Activated naive CD4-positive, alpha-beta T cell treated with anti-CD3 and anti-CD28 coated beads, Interleukin-2, amount 50 U/mL, for 72 hours (primary cell): ENCODE measurements around the gene LHX5. TPM values are rescaled to one million over a fixed set of nuclear protein-coding genes. Genes with fewer than 3 reads are reported as not detected.
A peak's percentile ranks its signal among the peaks of the same experiment; 100 is the strongest.

Experiments used
- ATAC-seq, 2 donors: fragments of 150-1000 bp; cut with Tn5 transposase; 2 replicates each; pipeline ENCODE4 v1.10.0; 2021; ENCODE audit warnings: mild to moderate bottlenecking in 2 of 2, moderate library complexity in 2 of 2
- DNase-seq, 2 donors: peaks; one replicate each; pipeline ENCODE4 v3.0.0; 2021 to 2022; ENCODE audit warnings: low spot score in 2 of 2
- H3K27ac Mint-ChIP-seq, 2 donors: one replicate each; pipeline ENCODE4 v1.8.0; 2022; ENCODE audit warnings: mild to moderate bottlenecking in 2 of 2, mixed read lengths in 2 of 2
- H3K36me3 Mint-ChIP-seq, 2 donors: one replicate each; pipeline ENCODE4 v1.8.0; 2022; ENCODE audit warnings: mixed read lengths in 2 of 2
- H3K9me3 Mint-ChIP-seq, 2 donors: one replicate each; pipeline ENCODE4 v1.8.0; 2022; ENCODE audit warnings: mixed read lengths in 2 of 2
- total RNA-seq, 2 donors: library from RNA; stranded (reverse); gene quantifications; one replicate each; pipeline ENCODE4 v1.2.3, GENCODE V29; 2022

The LHX5 gene
- total RNA-seq, 2 donors from 2014 or later: not detected

- ATAC-seq (no peak), DNase-seq (no peak)
- H3K9me3 Mint-ChIP-seq: no peaks in the 10 kb centered on the region
- H3K27ac Mint-ChIP-seq: no peak overlapping the region
- peaks cover 0 to 10% of the 10 kb centered on the region in 2 donors for H3K36me3 Mint-ChIP-seq
Observed at GRCh38 chr12:113469949-113470743, 1.5 kb downstream of the LHX5 start.

DNA sequence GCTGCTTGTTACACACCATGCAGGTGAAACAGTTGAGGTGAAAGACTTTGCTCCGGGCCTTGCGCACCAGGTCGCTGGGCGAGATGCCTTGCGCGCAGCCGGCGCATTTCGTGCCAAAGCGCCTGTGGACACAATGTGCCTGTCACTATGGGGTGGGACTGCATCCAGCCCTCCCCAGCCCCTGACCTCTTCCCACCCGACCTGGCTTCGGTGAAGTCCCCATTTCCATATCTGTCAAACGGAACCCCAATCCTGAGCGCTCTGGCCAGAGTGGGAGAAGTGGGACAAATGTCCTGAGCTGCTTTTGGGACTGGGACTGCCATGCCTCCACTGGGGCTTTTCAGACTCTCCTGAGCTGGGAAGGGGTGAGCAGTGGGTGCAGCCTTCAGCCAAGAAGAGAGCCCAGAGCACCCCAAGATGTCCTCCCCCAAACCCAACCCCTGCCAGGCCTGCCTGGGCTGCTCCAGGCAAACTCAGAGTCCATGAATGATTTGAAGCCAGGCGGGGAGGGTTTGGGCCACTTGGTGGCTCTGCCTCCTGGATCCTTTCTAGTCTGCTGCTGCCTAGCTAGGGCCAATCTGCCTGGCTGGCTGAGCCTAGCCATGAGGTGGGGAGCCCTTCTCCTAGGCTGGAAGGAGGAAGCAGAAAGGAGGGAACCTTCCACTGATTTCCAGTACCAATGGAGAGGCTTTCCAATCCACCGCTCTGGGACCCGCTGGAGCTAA lies 2.3 kb downstream of the LHX5 start:
- no peak for ATAC-seq
- Mint-ChIP-seq H3K27ac (no peak overlapping the region), H3K36me3 (peaks cover 0 to 6% of the 10 kb centered on the region in 2 donors), H3K9me3 (no peaks in the 10 kb centered on the region)
- DNase-seq: no peak

DNA sequence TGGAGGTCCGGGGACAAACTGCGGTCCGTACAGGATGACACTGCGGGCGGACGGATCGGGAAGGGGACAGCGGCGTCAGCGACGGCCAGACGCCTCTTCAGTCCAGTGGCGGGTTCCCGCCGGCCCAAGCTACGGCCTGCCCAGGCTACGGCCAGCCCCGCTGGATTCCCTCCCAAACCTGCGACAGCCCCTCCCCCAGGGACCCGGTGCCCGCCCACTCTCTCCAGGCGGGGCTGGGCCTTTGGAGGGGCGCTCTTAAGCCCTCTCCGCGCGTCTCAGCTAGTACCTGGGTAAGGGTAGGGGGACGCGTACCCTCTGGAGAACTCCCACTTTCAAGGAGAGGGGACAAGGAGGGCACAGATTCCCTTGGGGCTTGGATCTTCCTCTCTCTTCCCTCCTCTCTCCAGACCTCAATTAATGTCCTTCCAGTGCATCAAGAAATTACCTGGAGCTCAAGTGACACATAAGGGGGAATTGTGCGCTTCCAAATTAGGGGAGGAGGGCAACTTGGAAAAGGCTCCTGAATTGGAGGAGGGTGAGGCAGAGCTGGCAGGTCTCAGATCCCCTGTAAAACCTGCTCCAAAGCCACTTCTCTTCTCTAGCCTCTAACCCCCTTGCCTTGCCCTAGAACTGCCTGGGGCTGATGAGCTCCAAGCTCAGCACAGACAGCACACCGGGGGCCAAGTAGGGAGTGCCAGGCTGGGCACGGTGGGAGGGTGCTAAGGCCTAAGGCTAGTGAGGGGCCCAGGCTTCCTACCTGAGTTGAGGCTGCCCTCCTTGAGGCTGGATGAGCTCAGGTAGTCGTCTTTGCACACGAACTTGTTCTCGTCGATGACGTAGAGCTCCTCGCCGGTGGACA lies 3.1 kb downstream of the LHX5 start:
- H3K27ac Mint-ChIP-seq: peak overlapping the region in 1 of 2 donors; percentile 50
- H3K36me3 Mint-ChIP-seq: peaks cover 5 to 11% of the 10 kb centered on the region in 2 donors
- DNase-seq (no peak), ATAC-seq (no peak)
- no peaks in the 10 kb centered on the region for H3K9me3 Mint-ChIP-seq

GRCh38 chr12:113467502-113468364 lies 3.9 kb downstream of the LHX5 start:
- Mint-ChIP-seq H3K9me3 (no peaks in the 10 kb centered on the region), H3K36me3 (peaks cover 6 to 7% of the 10 kb centered on the region in 2 donors), H3K27ac (no peak overlapping the region)
- ATAC-seq (no peak), DNase-seq (no peak)

- H3K36me3 Mint-ChIP-seq: peaks cover 6 to 7% of the 10 kb centered on the region in 2 donors
- H3K9me3 Mint-ChIP-seq: no peaks in the 10 kb centered on the region
- ATAC-seq: no peak
- DNase-seq: no peak
- H3K27ac Mint-ChIP-seq: no peak overlapping the region
Observed at GRCh38 chr12:113467142-113467501, 4.5 kb downstream of the LHX5 start.

- Mint-ChIP-seq H3K36me3 (peaks cover 6 to 7% of the 10 kb centered on the region in 2 donors), H3K27ac (no peak overlapping the region), H3K9me3 (no peaks in the 10 kb centered on the region)
- DNase-seq (no peak), ATAC-seq (no peak)
Observed at GRCh38 chr12:113466454-113467141, 5.1 kb downstream of the LHX5 start.

- no peak overlapping the region for H3K27ac Mint-ChIP-seq
- no peaks in the 10 kb centered on the region for H3K9me3 Mint-ChIP-seq
- DNase-seq (no peak), ATAC-seq (no peak)
- H3K36me3 Mint-ChIP-seq: peaks cover 6 to 7% of the 10 kb centered on the region in 2 donors
Observed at GRCh38 chr12:113465808-113466453, 5.7 kb downstream of the LHX5 start.

DNA sequence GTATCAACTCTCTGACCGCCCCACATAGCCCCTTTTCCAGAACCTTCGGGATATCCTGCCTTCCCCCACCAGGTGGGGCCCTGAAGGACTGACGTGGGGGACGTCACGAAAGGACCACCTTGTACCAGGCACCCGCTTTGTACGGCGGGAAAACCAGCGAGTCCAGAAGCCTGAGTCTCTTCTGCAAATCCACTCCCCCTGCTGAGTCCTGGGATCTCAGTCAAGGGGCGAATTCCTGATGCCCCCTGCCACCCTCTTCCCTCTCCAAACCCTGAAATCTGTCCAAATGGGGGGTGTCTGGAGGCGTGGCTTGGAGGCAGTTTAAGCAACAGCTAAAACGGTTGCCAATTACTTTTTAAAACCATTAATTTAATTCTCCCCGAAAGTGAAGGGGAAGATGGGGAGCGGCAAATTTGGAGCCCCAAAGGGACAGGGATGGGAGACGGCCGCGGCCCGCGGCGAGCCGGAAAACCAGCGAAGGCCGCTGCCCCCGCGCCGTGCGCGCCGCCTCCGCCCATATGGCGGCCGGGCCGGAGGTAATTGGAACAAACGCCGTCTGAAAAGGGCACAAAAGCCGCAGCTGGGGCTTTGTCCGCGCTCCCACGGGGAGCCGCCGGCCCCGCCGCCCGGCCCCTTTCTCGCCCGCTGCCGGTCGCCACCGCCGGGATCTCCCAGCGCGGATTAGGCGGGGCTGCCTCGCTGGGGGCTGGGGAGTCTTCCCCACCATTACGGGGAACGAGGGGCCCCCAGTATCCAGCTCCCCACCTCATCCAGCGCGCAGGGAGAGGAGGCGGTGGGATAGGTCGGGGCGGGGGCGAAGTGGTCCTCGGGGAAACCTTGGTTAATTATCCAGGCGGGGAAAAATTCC lies 6.6 kb downstream of the LHX5 start:
- Mint-ChIP-seq H3K27ac (no peak overlapping the region), H3K9me3 (no peaks in the 10 kb centered on the region), H3K36me3 (peaks cover 6 to 7% of the 10 kb centered on the region in 2 donors)
- DNase-seq (no peak), ATAC-seq (no peak)

GRCh38 chr12:113464452-113464775 lies 7.3 kb downstream of the LHX5 start:
- ATAC-seq (no peak), DNase-seq (no peak)
- Mint-ChIP-seq H3K27ac (no peak overlapping the region), H3K9me3 (no peaks in the 10 kb centered on the region), H3K36me3 (peaks cover 6 to 7% of the 10 kb centered on the region in 2 donors)

DNA sequence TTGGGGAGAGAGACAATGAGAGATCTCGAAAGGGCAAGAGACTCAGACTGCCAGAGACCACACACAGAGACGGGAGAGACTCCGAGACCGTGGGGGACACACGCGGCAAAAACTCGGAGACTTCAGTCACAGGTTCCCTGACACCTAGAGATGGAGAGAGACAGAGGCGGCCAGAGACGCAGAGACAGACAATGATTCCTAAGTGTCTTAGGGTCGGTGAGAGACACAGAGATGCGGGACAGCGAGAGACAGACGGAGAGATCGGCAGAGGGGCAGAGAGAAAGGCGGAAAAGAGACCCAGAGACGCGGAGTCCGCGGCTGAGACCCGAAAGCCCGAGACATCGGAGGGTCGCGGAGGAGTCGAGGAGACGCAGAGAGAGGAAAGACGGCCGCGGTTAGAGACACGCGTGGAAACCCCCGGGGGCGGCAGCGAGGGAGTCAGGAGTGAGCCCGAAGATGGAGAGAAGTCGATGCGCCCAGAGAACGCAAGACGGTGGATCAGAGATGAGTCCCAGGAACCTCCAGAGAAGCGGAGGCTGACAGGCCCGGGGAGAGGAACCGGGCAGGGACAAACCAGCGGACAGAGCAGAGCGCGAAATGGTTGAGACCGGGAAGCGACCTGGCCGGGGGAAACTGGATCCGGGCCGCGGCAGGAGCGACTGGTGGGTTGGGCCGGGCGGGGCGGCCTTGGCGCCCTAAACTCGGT lies 7.8 kb downstream of the LHX5 start:
- Mint-ChIP-seq H3K27ac (no peak overlapping the region), H3K36me3 (peaks cover 6 to 7% of the 10 kb centered on the region in 2 donors), H3K9me3 (no peaks in the 10 kb centered on the region)
- ATAC-seq (no peak), DNase-seq (no peak)

GRCh38 chr12:113462998-113463745 lies 8.5 kb downstream of the LHX5 start:
- peaks cover 6 to 7% of the 10 kb centered on the region in 2 donors for H3K36me3 Mint-ChIP-seq
- H3K9me3 Mint-ChIP-seq: no peaks in the 10 kb centered on the region
- no peak for ATAC-seq
- no peak for DNase-seq
- H3K27ac Mint-ChIP-seq: no peak overlapping the region

DNA sequence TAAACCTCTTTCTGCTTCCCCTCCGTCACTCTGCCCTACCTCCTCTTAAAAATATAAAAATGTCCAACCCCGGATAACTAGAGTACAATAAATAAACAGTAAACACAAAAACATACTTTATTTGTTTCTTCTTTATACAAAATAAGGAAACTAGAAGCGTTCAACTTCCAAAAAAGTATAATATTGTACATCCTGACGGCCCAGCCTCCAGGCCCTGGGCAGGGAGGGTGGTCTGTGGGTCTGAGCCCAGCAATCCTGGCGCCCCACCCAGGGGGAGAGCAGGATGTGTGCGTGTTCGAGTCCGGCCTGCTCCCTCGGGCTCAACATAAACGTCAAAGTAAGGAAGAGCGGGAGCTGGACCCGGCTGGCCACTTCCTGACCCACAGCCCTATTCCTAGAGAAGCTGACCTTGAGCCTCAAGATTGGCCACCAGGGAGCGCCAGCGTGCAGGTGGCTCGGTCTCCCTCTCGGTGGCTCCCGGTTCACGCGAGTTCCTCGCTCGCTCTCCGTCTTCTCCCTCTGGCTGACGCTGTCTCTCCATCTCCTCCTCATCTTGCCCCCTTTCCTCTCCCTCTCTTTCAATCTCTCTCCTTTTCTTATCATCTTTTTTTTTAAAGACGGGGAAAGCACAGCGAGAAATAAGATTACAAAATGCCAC lies 9.4 kb downstream of the LHX5 start:
- ATAC-seq (peak; percentile 73 to 82), DNase-seq (peak; percentile 66 to 84)
- H3K27ac Mint-ChIP-seq: peak overlapping the region in 1 of 2 donors; percentile 36
- peaks cover 6 to 7% of the 10 kb centered on the region in 2 donors for H3K36me3 Mint-ChIP-seq
- H3K9me3 Mint-ChIP-seq: no peaks in the 10 kb centered on the region

GRCh38 chr12:113461666-113462065 lies 10.0 kb downstream of the LHX5 start:
- Mint-ChIP-seq H3K9me3 (no peaks in the 10 kb centered on the region), H3K36me3 (peaks cover 6 to 7% of the 10 kb centered on the region in 2 donors), H3K27ac (no peak overlapping the region)
- DNase-seq: no peak
- ATAC-seq: peak in 1 of 2 donors; percentile 44
